Astrocyte (in vitro differentiated cells and primary cell): ENCODE measurements around the gene GALNS. TPM values are rescaled to one million over a fixed set of nuclear protein-coding genes. Genes with fewer than 3 reads are reported as not detected.
A peak's percentile ranks its signal among the peaks of the same experiment; 100 is the strongest.
"Not testable (repeated sequence)": the region's sequence is repeated elsewhere in the genome, so short reads cannot be mapped to it uniquely, and the experiment has no call there.

Experiments used
- DNase-seq: peaks from one replicate; pipeline ENCODE4 v3.0.0-alpha.2; 2010; ENCODE audit warnings: low read depth
- FAIRE-seq: peaks from 2 replicates; lab custom pipeline; 2011; peaks lifted over from hg19 to GRCh38; lab: Jason Lieb, UNC
- H2AFZ ChIP-seq: 2 replicates; pipeline ENCODE4 v1.6.0; 2012; ENCODE audit warnings: low read depth, low read length, inconsistent platforms
- H3K27ac ChIP-seq: 2 replicates; pipeline ENCODE4 v1.5.1; 2011; ENCODE audit warnings: low read depth, low read length, inconsistent platforms
- H3K27me3 ChIP-seq: 2 replicates; pipeline ENCODE4 v1.6.0; 2011; ENCODE audit warnings: low read length, inconsistent platforms; ENCODE audit not compliant: insufficient read depth
- H3K36me3 ChIP-seq: 2 replicates; pipeline ENCODE4 v1.5.1; 2011; ENCODE audit warnings: low read length, inconsistent platforms; ENCODE audit not compliant: insufficient read depth
- H3K4me1 ChIP-seq: 2 replicates; pipeline ENCODE4 v1.5.1; 2011; ENCODE audit warnings: low read length, inconsistent platforms; ENCODE audit not compliant: insufficient read depth
- H3K4me2 ChIP-seq: 2 replicates; pipeline ENCODE4 v1.6.0; 2012; ENCODE audit warnings: low read length, inconsistent platforms
- H3K4me3 ChIP-seq: 2 replicates; pipeline ENCODE4 v1.5.1; 2011; ENCODE audit warnings: low read depth, mild to moderate bottlenecking, low read length, inconsistent platforms; ENCODE audit not compliant: insufficient read depth
- H3K79me2 ChIP-seq: 2 replicates; pipeline ENCODE4 v1.6.0; 2012; ENCODE audit warnings: mild to moderate bottlenecking, low read length, inconsistent platforms; ENCODE audit not compliant: insufficient read depth
- H3K9ac ChIP-seq: 2 replicates; pipeline ENCODE4 v1.6.0; 2012; ENCODE audit warnings: mild to moderate bottlenecking, low read length, inconsistent platforms
- H3K9me3 ChIP-seq: 2 replicates; pipeline ENCODE4 v1.5.1; 2012; ENCODE audit warnings: low read depth, mild to moderate bottlenecking, low read length, inconsistent platforms; ENCODE audit not compliant: insufficient read depth
- H4K20me1 ChIP-seq: 2 replicates; pipeline ENCODE4 v1.6.0; 2012; ENCODE audit warnings: low read length, inconsistent platforms; ENCODE audit not compliant: insufficient read depth
- H3K27ac Mint-ChIP-seq: one replicate; pipeline ENCODE4 v1.8.0; 2021; ENCODE audit warnings: mild to moderate bottlenecking, mixed read lengths; ENCODE audit not compliant: unreplicated experiment
- H3K27me3 Mint-ChIP-seq: one replicate; pipeline ENCODE4 v1.8.0; 2021; ENCODE audit warnings: low read depth, mixed read lengths; ENCODE audit not compliant: unreplicated experiment
- H3K36me3 Mint-ChIP-seq: one replicate; pipeline ENCODE4 v1.8.0; 2021; ENCODE audit warnings: low read depth, mixed read lengths; ENCODE audit not compliant: unreplicated experiment
- H3K4me1 Mint-ChIP-seq: one replicate; pipeline ENCODE4 v1.8.0; 2021; ENCODE audit warnings: low read depth, mixed read lengths; ENCODE audit not compliant: unreplicated experiment
- H3K4me3 Mint-ChIP-seq: one replicate; pipeline ENCODE4 v1.8.0; 2021; ENCODE audit warnings: mild to moderate bottlenecking, moderate library complexity, mixed read lengths; ENCODE audit not compliant: unreplicated experiment
- H3K9me3 Mint-ChIP-seq: one replicate; pipeline ENCODE4 v1.8.0; 2021; ENCODE audit warnings: mild to moderate bottlenecking, mixed read lengths; ENCODE audit not compliant: unreplicated experiment
- CTCF ChIP-seq: IDR thresholded peaks from 2 replicates; pipeline ENCODE4 v1.5.1; 2011; ENCODE audit warnings: low read depth, mild to moderate bottlenecking, inconsistent platforms, low read length, moderate library complexity; ENCODE audit not compliant: insufficient read depth
- EZH2 ChIP-seq: IDR thresholded peaks from 2 replicates; pipeline ENCODE4 v1.6.1; 2012; ENCODE audit warnings: mild to moderate bottlenecking, low read length, inconsistent platforms; ENCODE audit not compliant: insufficient read depth
- total RNA-seq: library from RNA; stranded (reverse); gene quantifications from 2 replicates; pipeline ENCODE4 v1.2.1, GENCODE V29; 2021

Gene GALNS
- total RNA-seq, 1 donor from 2014 or later: 31.7 TPM

GRCh38 chr16:88792078-88792550 lies 64.6 kb downstream of the GALNS start:
- no peak overlapping the region for H3K27ac ChIP-seq
- H3K4me3 ChIP-seq: no peak overlapping the region
- H3K4me1 ChIP-seq: peaks cover 23% of the 10 kb centered on the region
- H4K20me1 ChIP-seq: no peaks in the 10 kb centered on the region
- no peaks in the 10 kb centered on the region for H3K36me3 ChIP-seq
- H3K79me2 ChIP-seq: no peaks in the 10 kb centered on the region
- DNase-seq (no peak), FAIRE-seq (no peak)
- H2AFZ ChIP-seq: peak overlapping the region; percentile 18
- no peak overlapping the region for H3K4me3 Mint-ChIP-seq
- peaks cover 2% of the 10 kb centered on the region for H3K4me1 Mint-ChIP-seq
- TF ChIP-seq EZH2: no peak
- TF ChIP-seq CTCF: no peak
- H3K9ac ChIP-seq: peak overlapping the region; percentile 57
- peak overlapping the region; percentile 69 for H3K4me2 ChIP-seq
- H3K27ac Mint-ChIP-seq: no peak overlapping the region
- H3K27me3 Mint-ChIP-seq: peaks cover 2% of the 10 kb centered on the region
- no peaks in the 10 kb centered on the region for H3K36me3 Mint-ChIP-seq
- H3K9me3 Mint-ChIP-seq: no peaks in the 10 kb centered on the region
- H3K27me3 ChIP-seq: no peaks in the 10 kb centered on the region
- H3K9me3 ChIP-seq: no peaks in the 10 kb centered on the region

- Histone ChIP-seq H2AFZ (peak overlapping the region; percentile 36), H3K79me2 (no peaks in the 10 kb centered on the region), H3K9ac (no peak overlapping the region), H3K27me3 (no peaks in the 10 kb centered on the region), H3K36me3 (no peaks in the 10 kb centered on the region), H3K4me3 (no peak overlapping the region), H3K4me2 (peak overlapping the region; percentile 60), H3K4me1 (peaks cover 26% of the 10 kb centered on the region), H4K20me1 (no peaks in the 10 kb centered on the region), H3K27ac (no peak overlapping the region), H3K9me3 (no peaks in the 10 kb centered on the region)
- Mint-ChIP-seq H3K27me3 (peaks cover 2% of the 10 kb centered on the region), H3K9me3 (no peaks in the 10 kb centered on the region), H3K4me1 (peaks cover 2% of the 10 kb centered on the region), H3K27ac (no peak overlapping the region), H3K36me3 (no peaks in the 10 kb centered on the region), H3K4me3 (peak overlapping the region; percentile 62)
- TF ChIP-seq CTCF (no peak), EZH2 (no peak)
- DNase-seq: no peak
- FAIRE-seq: no peak
Observed at GRCh38 chr16:88790312-88791211, 66.2 kb downstream of the GALNS start.

GRCh38 chr16:88789594-88789993 lies 67.2 kb downstream of the GALNS start:
- Histone ChIP-seq H3K27ac (no peak overlapping the region), H3K79me2 (peaks cover 2% of the 10 kb centered on the region), H3K4me2 (no peak overlapping the region), H3K9me3 (no peaks in the 10 kb centered on the region), H4K20me1 (no peaks in the 10 kb centered on the region), H2AFZ (no peak overlapping the region), H3K4me3 (no peak overlapping the region), H3K9ac (no peak overlapping the region), H3K27me3 (no peaks in the 10 kb centered on the region), H3K4me1 (peaks cover 28% of the 10 kb centered on the region), H3K36me3 (no peaks in the 10 kb centered on the region)
- TF ChIP-seq CTCF (no peak), EZH2 (no peak)
- Mint-ChIP-seq H3K4me3 (no peak overlapping the region), H3K9me3 (no peaks in the 10 kb centered on the region), H3K4me1 (peaks cover 2% of the 10 kb centered on the region), H3K27me3 (peaks cover 2% of the 10 kb centered on the region), H3K36me3 (no peaks in the 10 kb centered on the region), H3K27ac (no peak overlapping the region)
- FAIRE-seq (no peak), DNase-seq (no peak)

- H3K27ac ChIP-seq, H3K27me3 ChIP-seq, H3K79me2 ChIP-seq, H3K4me1 Mint-ChIP-seq, H2AFZ ChIP-seq, H3K9ac ChIP-seq, H3K9me3 Mint-ChIP-seq, H3K9me3 ChIP-seq, H3K27me3 Mint-ChIP-seq, H3K36me3 ChIP-seq, DNase-seq, H3K27ac Mint-ChIP-seq, H3K36me3 Mint-ChIP-seq, H4K20me1 ChIP-seq, H3K4me3 Mint-ChIP-seq, FAIRE-seq, H3K4me2 ChIP-seq, H3K4me3 ChIP-seq: not testable (repeated sequence)
- peaks cover 30% of the 10 kb centered on the region for H3K4me1 ChIP-seq
Observed at GRCh38 chr16:88788749-88789148, 68.0 kb downstream of the GALNS start.
